HepG2 (cell line): ENCODE results near the gene VKORC1L1. TPM values are rescaled to one million over a fixed set of nuclear protein-coding genes. Genes with fewer than 3 reads are reported as not detected.

Experiments used
- DNMT3B ChIP-seq: conservative IDR thresholded peaks from 2 replicates; pipeline ENCODE4 v1.6.1; 2016; ENCODE audit warnings: missing biosample characterization, control low read depth
- GPN1 ChIP-seq: sonication (generic); formaldehyde crosslinking; IDR thresholded peaks from 2 replicates; pipeline ENCODE4 v1.5.1; 2020; ENCODE audit warnings: missing genetic modification reagents, borderline replicate concordance
- NR1H2 ChIP-seq: sonication (generic); formaldehyde crosslinking; IDR thresholded peaks from 2 replicates; pipeline ENCODE4 v1.8.1; 2022; ENCODE audit warnings: low read depth, missing genetic modification reagents, borderline replicate concordance
- PCBP1 ChIP-seq: fragments of 200-400 bp; formaldehyde crosslinking; IDR thresholded peaks from 2 replicates; pipeline ENCODE4 v1.6.1; 2017; ENCODE audit warnings: mild to moderate bottlenecking, low read depth, low read length, borderline replicate concordance
- PRMT3 ChIP-seq: sonication (generic); formaldehyde crosslinking; IDR thresholded peaks from 2 replicates; pipeline ENCODE4 v1.8.1; 2022; ENCODE audit warnings: low read depth, mild to moderate bottlenecking, moderate library complexity, missing genetic modification reagents, borderline replicate concordance
- RXRB ChIP-seq: IDR thresholded peaks from 2 replicates; pipeline ENCODE4 v1.6.1; 2016; ENCODE audit warnings: borderline replicate concordance, missing genetic modification reagents, missing compliant biosample characterization
- SNAI1 ChIP-seq: sonication (generic); formaldehyde crosslinking; IDR thresholded peaks from 2 replicates; pipeline ENCODE4 v1.5.0; 2020; ENCODE audit warnings: mild to moderate bottlenecking, missing genetic modification reagents, borderline replicate concordance
- SNRNP70 ChIP-seq: fragments of 200-400 bp; formaldehyde crosslinking; IDR thresholded peaks from 2 replicates; pipeline ENCODE4 v1.6.1; 2017; ENCODE audit warnings: mild to moderate bottlenecking, low read depth, low read length, moderate library complexity
- SRY ChIP-seq: sonication (generic); formaldehyde crosslinking; IDR thresholded peaks from 2 replicates; pipeline ENCODE4 v1.8.0; 2022; ENCODE audit warnings: mild to moderate bottlenecking, missing genetic modification reagents
- SUZ12 ChIP-seq: fragments of 150-350 bp; IDR thresholded peaks from 2 replicates; pipeline ENCODE4 v1.6.1; 2014; ENCODE audit warnings: low read depth, low read length
- TRIM24 ChIP-seq: sonication (generic); formaldehyde crosslinking; IDR thresholded peaks from 2 replicates; pipeline ENCODE4 v1.8.0; 2022; ENCODE audit warnings: mild to moderate bottlenecking, missing genetic modification reagents
- ZFP90 ChIP-seq: sonication (generic); formaldehyde crosslinking; IDR thresholded peaks from 2 replicates; pipeline ENCODE4 v1.8.0; 2022; ENCODE audit warnings: missing genetic modification reagents, mild to moderate bottlenecking, inconsistent platforms, borderline replicate concordance
- ZNF224 ChIP-seq: sonication (generic); formaldehyde crosslinking; IDR thresholded peaks from 2 replicates; pipeline ENCODE4 v1.5.0; 2020; ENCODE audit warnings: mild to moderate bottlenecking, missing genetic modification reagents
- ZNF274 ChIP-seq: sonication (generic); formaldehyde crosslinking; IDR thresholded peaks from 2 replicates; pipeline ENCODE4 v1.5.1; 2020; ENCODE audit warnings: mild to moderate bottlenecking, missing genetic modification reagents
- ZNF44 ChIP-seq: sonication (generic); formaldehyde crosslinking; IDR thresholded peaks from 2 replicates; pipeline ENCODE4 v1.5.1; 2020; ENCODE audit warnings: mild to moderate bottlenecking, missing genetic modification reagents
- ZNF530 ChIP-seq: sonication (generic); formaldehyde crosslinking; IDR thresholded peaks from 2 replicates; pipeline ENCODE4 v1.5.0; 2020; ENCODE audit warnings: low read depth, mild to moderate bottlenecking, missing genetic modification reagents
- ZNF619 ChIP-seq: sonication (generic); formaldehyde crosslinking; IDR thresholded peaks from 2 replicates; pipeline ENCODE4 v1.4.0; 2020; ENCODE audit warnings: mild to moderate bottlenecking, missing genetic modification reagents
- ZNF83 ChIP-seq: sonication (generic); formaldehyde crosslinking; IDR thresholded peaks from 2 replicates; pipeline ENCODE4 v1.4.0; 2020; ENCODE audit warnings: missing genetic modification reagents, mild to moderate bottlenecking, borderline replicate concordance
- ZNF891 ChIP-seq: sonication (generic); formaldehyde crosslinking; IDR thresholded peaks from 2 replicates; pipeline ENCODE4 v1.5.0; 2020; ENCODE audit warnings: mild to moderate bottlenecking, missing genetic modification reagents
- polyA plus RNA-seq, 8 experiments: library from polyadenylated mRNA; depleted of rRNA in 3 of 8; stranded (reverse) in 7 of 8; unstranded in 1 of 8; fragments of >200 nt; fragmentation: Illumina TruSeq in 4 of 8; extraction: Trizol in 4 of 8; gene quantifications; 2 replicates each; pipeline versions ENCODE4 v1.2.1 to v1.2.3, GENCODE V29; 2011 to 2016; ENCODE audit warnings: low read depth in 4 of 8, missing spikeins in 1 of 8, mixed read lengths in 1 of 8; ENCODE audit not compliant: insufficient read depth in 1 of 8
- total RNA-seq, 5 experiments: library from RNA; depleted of rRNA; stranded (reverse); fragments of >200 nt; fragmentation: Illumina TruSeq; extraction: Trizol; gene quantifications; 2 replicates each; pipeline ENCODE4 v1.2.3, GENCODE V29; 2016; ENCODE audit warnings: low read depth in 1 of 5
- TF ChIP-seq, protein P1 (sequence below): IDR thresholded peaks from 2 replicates; pipeline ENCODE4 v1.6.1; 2016; ENCODE audit warnings: low read depth
- TF ChIP-seq, protein P2 (sequence below): sonication (generic); formaldehyde crosslinking; IDR thresholded peaks from 2 replicates; pipeline ENCODE4 v1.4.0; 2020; ENCODE audit warnings: mild to moderate bottlenecking, missing genetic modification reagents
- TF ChIP-seq, protein P3 (sequence below): sonication (generic); formaldehyde crosslinking; IDR thresholded peaks from 2 replicates; pipeline ENCODE4 v1.8.1; 2023; ENCODE audit warnings: missing genetic modification reagents, inconsistent platforms, borderline replicate concordance
- TF ChIP-seq, protein P4 (sequence below): sonication (generic); formaldehyde crosslinking; IDR thresholded peaks from 2 replicates; pipeline ENCODE4 v1.8.1; 2023; ENCODE audit warnings: mild to moderate bottlenecking, missing genetic modification reagents, borderline replicate concordance
- TF ChIP-seq, protein P5 (sequence below): IDR thresholded peaks from 2 replicates; pipeline ENCODE4 v1.6.1; 2018; ENCODE audit warnings: missing genetic modification reagents

Gene VKORC1L1
- total and polyA plus RNA-seq, 2 of the 13 experiments (the other 11 are each of a cell fraction or from before 2014, with no cell fraction given): 13.9 to 16.5 TPM

DNA sequence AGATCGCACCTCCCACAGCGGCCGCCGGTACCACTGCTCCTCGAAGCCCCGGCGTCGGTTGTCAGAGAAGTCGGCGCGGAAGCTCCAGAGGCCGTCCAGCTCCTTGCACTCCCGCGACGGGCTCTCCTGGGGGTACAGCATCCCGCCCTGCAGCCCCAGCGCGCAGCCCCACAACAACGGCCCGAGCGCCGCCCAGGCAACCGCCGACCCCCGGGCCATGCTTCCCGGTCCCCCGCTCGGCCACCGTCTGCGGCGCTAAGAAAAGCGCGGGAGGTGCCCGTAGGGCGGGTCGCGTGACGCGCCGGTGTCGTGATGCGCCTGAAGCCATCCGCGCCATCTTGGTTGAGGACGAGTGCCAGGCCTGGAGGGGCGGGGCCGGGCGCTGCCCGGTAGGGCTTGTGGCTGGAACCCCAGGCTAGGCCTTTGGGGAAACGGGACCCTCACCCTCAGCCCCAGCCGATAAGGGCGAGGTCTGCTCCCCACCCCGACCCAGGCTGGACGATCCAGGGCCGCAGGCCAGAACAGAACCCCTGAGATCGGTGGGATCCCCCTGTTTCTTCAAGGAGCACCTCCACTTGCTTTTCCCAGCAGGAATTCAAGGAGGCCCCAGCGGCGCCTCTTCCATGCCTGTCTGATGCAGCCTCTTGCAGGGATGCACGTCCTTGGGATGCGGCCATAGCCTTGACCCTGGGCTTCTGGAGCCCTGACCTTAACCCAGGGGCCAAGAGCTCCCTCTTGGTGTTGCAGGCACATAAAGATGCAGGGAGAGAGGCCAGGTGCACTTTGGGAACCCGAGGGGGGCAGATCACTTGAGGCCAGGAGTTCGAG, 109.3 kb downstream of the VKORC1L1 start, which contains the start of gene GUSB (continued):
- TF ChIP-seq PCBP1 (no peak; the same call in 1 of the 2 replicates), SNRNP70 (no peak), RXRB (CRISPR knock-in tag) (peak; percentile 84), NR1H2 (CRISPR knock-in tag) (0 out of 2 replicates have a peak, but pooled peaks have one; percentile 64), GPN1 (CRISPR knock-in tag) (no peak; the same call in 1 of the 2 replicates), TRIM24 (CRISPR knock-in tag) (no peak), SUZ12 (no peak), SNAI1 (CRISPR knock-in tag) (0 out of 2 replicates have a peak, but pooled peaks have one; percentile 45), ZNF619 (CRISPR knock-in tag) (peak; percentile 74; the same call in 1 of the 2 replicates), ZNF83 (CRISPR knock-in tag) (peak; percentile 90), ZNF224 (peak; percentile 17; the same call in 1 of the 2 replicates), PRMT3 (no peak; the same call in 1 of the 2 replicates), DNMT3B (CRISPR knock-in tag) (no peak), ZNF891 (CRISPR knock-in tag) (peak; percentile 86), ZFP90 (peak; percentile 93; the same call in 1 of the 2 replicates), SRY (CRISPR knock-in tag) (peak; percentile 93), ZNF274 (CRISPR knock-in tag) (peak; percentile 97), ZNF44 (CRISPR knock-in tag) (peak; percentile 91; the same call in 1 of the 2 replicates), ZNF530 (no peak)
- TF ChIP-seq, protein P1, sequence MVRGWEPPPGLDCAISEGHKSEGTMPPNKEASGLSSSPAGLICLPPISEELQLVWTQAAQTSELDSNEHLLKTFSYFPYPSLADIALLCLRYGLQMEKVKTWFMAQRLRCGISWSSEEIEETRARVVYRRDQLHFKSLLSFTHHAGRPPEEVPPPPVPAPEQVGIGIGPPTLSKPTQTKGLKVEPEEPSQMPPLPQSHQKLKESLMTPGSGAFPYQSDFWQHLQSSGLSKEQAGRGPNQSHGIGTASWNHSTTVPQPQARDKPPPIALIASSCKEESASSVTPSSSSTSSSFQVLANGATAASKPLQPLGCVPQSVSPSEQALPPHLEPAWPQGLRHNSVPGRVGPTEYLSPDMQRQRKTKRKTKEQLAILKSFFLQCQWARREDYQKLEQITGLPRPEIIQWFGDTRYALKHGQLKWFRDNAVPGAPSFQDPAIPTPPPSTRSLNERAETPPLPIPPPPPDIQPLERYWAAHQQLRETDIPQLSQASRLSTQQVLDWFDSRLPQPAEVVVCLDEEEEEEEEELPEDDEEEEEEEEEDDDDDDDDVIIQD (CRISPR knock-in tag): peak; percentile 43; the same call in 1 of the 2 replicates
- TF ChIP-seq, protein P2, sequence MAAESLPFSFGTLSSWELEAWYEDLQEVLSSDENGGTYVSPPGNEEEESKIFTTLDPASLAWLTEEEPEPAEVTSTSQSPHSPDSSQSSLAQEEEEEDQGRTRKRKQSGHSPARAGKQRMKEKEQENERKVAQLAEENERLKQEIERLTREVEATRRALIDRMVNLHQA (CRISPR knock-in tag): 0 out of 2 replicates have a peak, but pooled peaks have one; percentile 57
- TF ChIP-seq, protein P3, sequence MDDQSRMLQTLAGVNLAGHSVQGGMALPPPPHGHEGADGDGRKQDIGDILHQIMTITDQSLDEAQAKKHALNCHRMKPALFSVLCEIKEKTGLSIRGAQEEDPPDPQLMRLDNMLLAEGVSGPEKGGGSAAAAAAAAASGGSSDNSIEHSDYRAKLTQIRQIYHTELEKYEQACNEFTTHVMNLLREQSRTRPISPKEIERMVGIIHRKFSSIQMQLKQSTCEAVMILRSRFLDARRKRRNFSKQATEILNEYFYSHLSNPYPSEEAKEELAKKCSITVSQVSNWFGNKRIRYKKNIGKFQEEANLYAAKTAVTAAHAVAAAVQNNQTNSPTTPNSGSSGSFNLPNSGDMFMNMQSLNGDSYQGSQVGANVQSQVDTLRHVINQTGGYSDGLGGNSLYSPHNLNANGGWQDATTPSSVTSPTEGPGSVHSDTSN: peak; percentile 86
- TF ChIP-seq, protein P4, sequence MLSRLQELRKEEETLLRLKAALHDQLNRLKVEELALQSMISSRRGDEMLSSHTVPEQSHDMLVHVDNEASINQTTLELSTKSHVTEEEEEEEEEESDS (CRISPR knock-in tag): no peak
- TF ChIP-seq, protein P5, sequence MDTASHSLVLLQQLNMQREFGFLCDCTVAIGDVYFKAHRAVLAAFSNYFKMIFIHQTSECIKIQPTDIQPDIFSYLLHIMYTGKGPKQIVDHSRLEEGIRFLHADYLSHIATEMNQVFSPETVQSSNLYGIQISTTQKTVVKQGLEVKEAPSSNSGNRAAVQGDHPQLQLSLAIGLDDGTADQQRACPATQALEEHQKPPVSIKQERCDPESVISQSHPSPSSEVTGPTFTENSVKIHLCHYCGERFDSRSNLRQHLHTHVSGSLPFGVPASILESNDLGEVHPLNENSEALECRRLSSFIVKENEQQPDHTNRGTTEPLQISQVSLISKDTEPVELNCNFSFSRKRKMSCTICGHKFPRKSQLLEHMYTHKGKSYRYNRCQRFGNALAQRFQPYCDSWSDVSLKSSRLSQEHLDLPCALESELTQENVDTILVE: peak; percentile 92; the same call in 1 of the 2 replicates
